Body of pancreas (tissue), 4 donors: ENCODE data around the gene GUCA2A. TPM values are rescaled to one million over a fixed set of nuclear protein-coding genes. Genes with fewer than 3 reads are reported as not detected.
A peak's percentile ranks its signal among the peaks of the same experiment; 100 is the strongest.

ENCODE experiments used
- ATAC-seq: fragments of 150-250 bp; one replicate; pipeline ENCODE4 v1.9.1; 2016
- DNase-seq, 4 donors: peaks; one replicate each; pipeline ENCODE4 v3.0.0-alpha.2; 2019
- H3K27ac ChIP-seq, 4 donors: fragments of 200-600 bp; sonication (generic); 1 replicate in 3 of 4; 2 replicates in 1 of 4; pipeline versions ENCODE4 v1.5.1 to v1.6.1; 2016 to 2019; ENCODE audit warnings: mild to moderate bottlenecking in 1 of 4, mixed read lengths in 1 of 4, moderate library complexity in 1 of 4
- H3K27me3 ChIP-seq, 2 donors: fragments of 200-600 bp; sonication (generic); one replicate each; pipeline ENCODE4 v1.6.0; 2016; ENCODE audit warnings: mild to moderate bottlenecking in 1 of 2
- H3K36me3 ChIP-seq, 2 donors: fragments of 200-600 bp; sonication (generic); replicated peaks in 1 of 2; 2 replicates each; pipeline ENCODE4 v1.5.1; 2016; ENCODE audit warnings: low read depth in 2 of 2; ENCODE audit not compliant: insufficient read depth in 1 of 2
- H3K4me1 ChIP-seq: fragments of 200-600 bp; sonication (generic); one replicate; pipeline ENCODE4 v1.6.0; 2016
- H3K4me3 ChIP-seq, 2 donors: fragments of 200-600 bp; sonication (generic); 1 replicate in 1 of 2; 2 replicates in 1 of 2; pipeline ENCODE4 v1.5.1; 2016 to 2019
- H3K9me3 ChIP-seq, 3 donors: fragments of 200-600 bp; sonication (generic); 1 replicate in 2 of 3; 2 replicates in 1 of 3; pipeline ENCODE4 v1.5.1; 2016
- CTCF ChIP-seq, 7 experiments: fragments of 450-650 bp in 4 of 7; fragments of 200-600 bp in 3 of 7; sonication (generic) in 3 of 7; IDR thresholded peaks; one replicate each; pipeline ENCODE4 v1.5.1; 2016 to 2019; ENCODE audit warnings: antibody characterized with exemption in 7 of 7
- POLR2A ChIP-seq, 3 donors: fragments of 450-650 bp; IDR thresholded peaks; one replicate each; pipeline ENCODE4 v1.6.1; 2016; ENCODE audit warnings: antibody characterized with exemption in 3 of 3, mild to moderate bottlenecking in 2 of 3
- WGBS, 2 donors: methylation state at CpG; one replicate each; pipeline ENCODE4 v1.1.5; 2017; 5-methylcytosine and 5-hydroxymethylcytosine counted together
- intact Hi-C: fragments of 100-400 bp; cut with DNase I; formaldehyde crosslinking; loops from one replicate; pipeline ENCODE4 v1.15.1; 2023
- total RNA-seq, 2 donors: library from RNA; depleted of rRNA; stranded (reverse); fragments of >200 nt; gene quantifications; one replicate each; pipeline ENCODE4 v1.1.0, GENCODE V29; 2016

The GUCA2A gene
- total RNA-seq, 2 donors from 2014 or later: not detected

- Histone ChIP-seq H3K4me1 (peaks cover 37% of the 10 kb centered on the region), H3K9me3 (no peaks in the 10 kb centered on the region), H3K27me3 (no peaks in the 10 kb centered on the region), H3K27ac (no peak overlapping the region), H3K36me3 (no peaks in the 10 kb centered on the region), H3K4me3 (no peak overlapping the region)
- TF ChIP-seq CTCF (IDR thresholded peaks at IDR 0.05): no peak
- no peak for TF ChIP-seq POLR2A (IDR thresholded peaks at IDR 0.05)
- WGBS, 2 donors: 58 to 68% methylated on average over 16 to 17 of the region's 17 CpGs
- DNase-seq: peak in 1 of 4 donors; percentile 13
- intact Hi-C loops: no loop called here
- ATAC-seq: no peak
Measured at GRCh38 chr1:42170779-42171621, 6.5 kb upstream of the GUCA2A start.

GRCh38 chr1:42168763-42169162, 4.2 kb upstream of the GUCA2A start:
- H3K27me3 ChIP-seq: no peaks in the 10 kb centered on the region
- DNase-seq (no peak), ATAC-seq (no peak)
- 89 to 100% methylated on average over 2 to 3 of the region's 3 CpGs for WGBS, 2 donors
- H3K27ac ChIP-seq: no peak overlapping the region
- H3K4me3 ChIP-seq: no peak overlapping the region
- H3K9me3 ChIP-seq: no peaks in the 10 kb centered on the region
- no peaks in the 10 kb centered on the region for H3K36me3 ChIP-seq
- no peak for TF ChIP-seq CTCF (IDR thresholded peaks at IDR 0.05)
- no peak for TF ChIP-seq POLR2A (IDR thresholded peaks at IDR 0.05)
- peaks cover 55% of the 10 kb centered on the region for H3K4me1 ChIP-seq
- intact Hi-C loops: no loop called here

GRCh38 chr1:42168391-42168670, 3.8 kb upstream of the GUCA2A start:
- no peak overlapping the region for H3K4me3 ChIP-seq
- no peaks in the 10 kb centered on the region for H3K9me3 ChIP-seq
- no peak for TF ChIP-seq CTCF (IDR thresholded peaks at IDR 0.05)
- TF ChIP-seq POLR2A (IDR thresholded peaks at IDR 0.05): no peak
- intact Hi-C loops: no loop called here
- 86 to 89% methylated on average over 1 of the region's 1 CpG for WGBS, 2 donors
- H3K27me3 ChIP-seq: no peaks in the 10 kb centered on the region
- no peak for ATAC-seq
- H3K4me1 ChIP-seq: peaks cover 54% of the 10 kb centered on the region
- no peak overlapping the region for H3K27ac ChIP-seq
- no peaks in the 10 kb centered on the region for H3K36me3 ChIP-seq
- no peak for DNase-seq

- TF ChIP-seq CTCF (IDR thresholded peaks at IDR 0.05) (no peak), POLR2A (IDR thresholded peaks at IDR 0.05) (no peak)
- ATAC-seq: no peak
Measured at GRCh38 chr1:42167611-42168390, 3.3 kb upstream of the GUCA2A start.

More at GRCh38 chr1:42167611-42168390, 3.3 kb upstream of the GUCA2A start:
- intact Hi-C loops: no loop called here
- no peak overlapping the region for H3K27ac ChIP-seq
- WGBS, 2 donors: 77 to 79% methylated on average over 21 of the region's 21 CpGs
- H3K9me3 ChIP-seq: no peaks in the 10 kb centered on the region
- H3K4me1 ChIP-seq: peaks cover 49% of the 10 kb centered on the region
- H3K27me3 ChIP-seq: no peaks in the 10 kb centered on the region
- no peak for DNase-seq
- no peak overlapping the region for H3K4me3 ChIP-seq
- no peaks in the 10 kb centered on the region for H3K36me3 ChIP-seq
